ENCODE data around the gene COG8. TPM values are rescaled to one million over a fixed set of nuclear protein-coding genes. Genes with fewer than 3 reads are reported as not detected.

COG8 gene
- total and polyA plus RNA-seq, 2 of the 8 experiments (the other 6 are each of a cell fraction or from before 2014, with no cell fraction given), result 49.1 to 55.6 TPM

DNA sequence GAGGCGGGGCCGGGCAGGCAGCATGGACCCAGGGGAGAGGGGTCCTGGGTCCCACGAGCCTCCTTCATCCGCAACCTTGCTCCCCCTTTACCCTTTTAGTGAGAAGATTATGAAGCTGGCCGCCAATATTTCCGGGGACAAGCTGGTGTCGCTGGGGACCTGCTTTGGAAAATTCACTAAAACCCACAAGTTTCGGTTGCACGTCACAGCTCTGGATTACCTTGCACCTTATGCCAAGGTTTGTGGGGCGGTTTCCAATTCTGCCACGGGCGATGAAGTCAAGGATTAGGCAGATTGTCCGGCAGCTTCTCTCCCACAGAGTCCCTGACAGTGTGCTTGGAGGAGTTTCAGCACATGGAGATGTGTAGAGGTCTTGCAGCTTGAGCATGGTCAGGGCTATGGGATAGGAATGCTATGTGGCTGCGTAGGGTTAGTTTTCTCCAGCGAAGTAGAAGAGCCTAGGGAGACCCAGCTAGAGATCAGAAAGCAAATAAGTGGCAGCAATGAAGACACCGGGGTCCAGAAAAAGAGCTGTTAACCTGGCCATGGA is 806 bp upstream of the COG8 start:
- Histone ChIP-seq H3K4me2 (ENCODE audit: insufficient read depth in 1 of 2, low read depth in 2 of 2, low read length in 2 of 2) (peak overlapping the region; percentile 87 to 97), H2BK15ac (ENCODE audit: low read length) (no peak overlapping the region), H3K27ac (ENCODE audit: low read depth, low read length) (peak overlapping the region; percentile 56; the same call in 1 of the 2 replicates), H2BK12ac (ENCODE audit: low read depth, low read length) (no peak overlapping the region), H2BK120ac (replicated peaks; ENCODE audit: low read depth, low read length) (no peak overlapping the region), H3K9ac (replicated peaks in 1 of 4; ENCODE audit: extremely low read depth in 1 of 4, low read depth in 3 of 4, low read length in 3 of 4) (peak overlapping the region; percentile 67 to 93 (median 91)), H2BK20ac (ENCODE audit: low read length) (no peak overlapping the region), H3K79me2 (ENCODE audit: control insufficient read depth in 1 of 2, insufficient read depth in 2 of 2, low read length in 2 of 2) (peaks cover 12 to 43% of the 10 kb centered on the region in 2 experiments), H3K18ac (ENCODE audit: extremely low read depth, low read length) (no peak overlapping the region), H3K23me2 (ENCODE audit: low read depth, low read length) (peaks cover 5% of the 10 kb centered on the region; the same call in 1 of the 2 replicates), H3K79me1 (ENCODE audit: low read depth, low read length) (peaks cover 6% of the 10 kb centered on the region; the same call in 1 of the 2 replicates), H3K14ac (ENCODE audit: insufficient read length) (no peak overlapping the region), H4K20me1 (replicated peaks in 1 of 2; ENCODE audit: control insufficient read depth in 1 of 2, insufficient read depth in 2 of 2, low read length in 2 of 2) (peaks cover 0 to 2% of the 10 kb centered on the region in 2 experiments), H4K8ac (ENCODE audit: extremely low read depth, insufficient read depth, low read length) (peak overlapping the region; percentile 83; the same call in 1 of the 2 replicates), H2AK5ac (ENCODE audit: low read depth, low read length) (no peak overlapping the region), H3K27me3 (replicated peaks in 1 of 4; ENCODE audit: control insufficient read depth in 3 of 4, extremely low read depth in 1 of 4, insufficient read depth in 3 of 4, low read length in 3 of 4) (no peaks in the 10 kb centered on the region), H3K56ac (replicated peaks; ENCODE audit: insufficient read length, low read depth, low read length) (peak overlapping the region; percentile 84), H3K4ac (replicated peaks; ENCODE audit: insufficient read length, low read depth, low read length) (no peak overlapping the region), H2AFZ (ENCODE audit: low read length) (no peak overlapping the region), H3K4me3 (ENCODE audit: extremely low read depth in 1 of 4, insufficient read depth in 2 of 4, low read depth in 3 of 4, low read length in 4 of 4) (peak overlapping the region; percentile 71 to 98 (median 92)), H3K36me3 (ENCODE audit: control insufficient read depth in 2 of 4, insufficient read depth in 4 of 4, low read length in 3 of 4) (peaks cover 20 to 47% (median 28%) of the 10 kb centered on the region in 4 experiments), H2BK5ac (ENCODE audit: low read depth, low read length) (peak overlapping the region; percentile 57; the same call in 1 of the 2 replicates), H4K5ac (ENCODE audit: insufficient read length, low read depth, low read length) (no peak overlapping the region), H4K91ac (replicated peaks; ENCODE audit: insufficient read length, low read length) (no peak overlapping the region), H3K23ac (ENCODE audit: insufficient read length) (no peak overlapping the region), H3K9me3 (ENCODE audit: insufficient read depth in 2 of 2, low read depth in 1 of 2, low read length in 1 of 2) (no peaks in the 10 kb centered on the region), H3K4me1 (replicated peaks in 1 of 4; ENCODE audit: control insufficient read depth in 3 of 4, insufficient read depth in 4 of 4, low read length in 3 of 4) (peaks cover 0 to 9% (median 3%) of the 10 kb centered on the region in 4 experiments; a peak in 4 of 7 replicates)
- FAIRE-seq (no peak), DNase-seq (ENCODE audit: low read depth in 1 of 2, low spot score in 2 of 2) (no peak)
- ChIA-PET POLR2A (ENCODE audit: partially characterized antibody) (interaction anchor here (1.0 to 29.8 kb wide), 9 partner anchors 8 to 171 kb away, joined by 3 to 497 read pairs (median 3); partner anchors contain the start of genes PDF, SNTB2, TMED6 and VPS4A), CTCF (ENCODE audit: partially characterized antibody) (interaction anchor here (0.6 to 1.3 kb wide), 7 partner anchors 12 to 216 kb away, joined by 3 to 4 read pairs (median 3); partner anchors contain the start of gene TMED6)
- WGBS, 2 experiments (ENCODE audit: extremely low coverage in 1 of 2, insufficient coverage in 1 of 2, insufficient read length in 1 of 2, insufficient replicate concordance in 2 of 2, low coverage in 1 of 2, low lambda C conversion rate in 2 of 2, missing lambda C conversion rate in 1 of 2), result 18% methylated on average over 15 of the region's 16 CpGs; no CpG with 5 or more reads in 1 of the 2 experiments
- TF ChIP-seq TBP (IDR thresholded peaks at IDR 0.05; ENCODE audit: low read depth, low read length) (no peak), POU5F1 (IDR thresholded peaks at IDR 0.05; ENCODE audit: low read depth, low read length) (no peak), JUND (IDR thresholded peaks at IDR 0.05; ENCODE audit: low read length) (no peak), TCF12 (IDR thresholded peaks at IDR 0.05; ENCODE audit: low read depth, low read length) (no peak), MAFK (IDR thresholded peaks at IDR 0.05; ENCODE audit: low read depth, low read length) (no peak), TAF1 (IDR thresholded peaks at IDR 0.05; ENCODE audit: low read depth, low read length) (no peak), SP4 (IDR thresholded peaks at IDR 0.05; ENCODE audit: low read length) (no peak), GTF2F1 (IDR thresholded peaks at IDR 0.05; ENCODE audit: borderline replicate concordance, low read depth, low read length) (no peak), NRF1 (IDR thresholded peaks at IDR 0.05; ENCODE audit: low read depth, low read length) (no peak), SIN3A (conservative IDR thresholded peaks at IDR 0.05 in 1 of 2, IDR thresholded peaks at IDR 0.05 in 1 of 2; ENCODE audit: low read depth in 1 of 2, low read length in 2 of 2) (no peak), PHF8 (conservative IDR thresholded peaks at IDR 0.05; ENCODE audit: low read depth, low read length) (no peak; the same call in 1 of the 2 replicates)
- TF ChIP-seq, protein P1, sequence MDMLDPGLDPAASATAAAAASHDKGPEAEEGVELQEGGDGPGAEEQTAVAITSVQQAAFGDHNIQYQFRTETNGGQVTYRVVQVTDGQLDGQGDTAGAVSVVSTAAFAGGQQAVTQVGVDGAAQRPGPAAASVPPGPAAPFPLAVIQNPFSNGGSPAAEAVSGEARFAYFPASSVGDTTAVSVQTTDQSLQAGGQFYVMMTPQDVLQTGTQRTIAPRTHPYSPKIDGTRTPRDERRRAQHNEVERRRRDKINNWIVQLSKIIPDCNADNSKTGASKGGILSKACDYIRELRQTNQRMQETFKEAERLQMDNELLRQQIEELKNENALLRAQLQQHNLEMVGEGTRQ (IDR thresholded peaks at IDR 0.05; ENCODE audit: low read length), result no peak
